H1 (cell line): ENCODE data around the gene ETV4. TPM values are rescaled to one million over a fixed set of nuclear protein-coding genes. Genes with fewer than 3 reads are reported as not detected.

ENCODE experiments used
- CTCF ChIA-PET: fragments of 300-600 bp; sonication (Branson Sonifier 250); formaldehyde crosslinking; loops from one replicate; lab custom pipeline; 2021; ENCODE audit not compliant: partially characterized antibody; lab: Charles Lee
- POLR2A ChIA-PET: fragments of 300-600 bp; sonication (Branson Sonifier 250); formaldehyde crosslinking; loops from one replicate; lab custom pipeline; 2021; ENCODE audit warnings: inconsistent platforms; ENCODE audit not compliant: partially characterized antibody; lab: Charles Lee
- DNase-seq, 2 experiments: peaks; one replicate each; pipeline versions ENCODE4 v3.0.0 to v3.0.0-alpha.2; 2010 to 2022; ENCODE audit warnings: low spot score in 2 of 2, low read depth in 1 of 2, mixed read lengths in 1 of 2
- FAIRE-seq: peaks from 2 replicates; lab custom pipeline; 2011; peaks lifted over from hg19 to GRCh38; lab: Jason Lieb, UNC
- H2AFZ ChIP-seq: 2 replicates; pipeline ENCODE4 v1.8.1; 2012; ENCODE audit warnings: low read length, inconsistent platforms
- H2AK5ac ChIP-seq: 2 replicates; pipeline ENCODE4 v1.6.1; 2013; ENCODE audit warnings: low read depth, low read length
- H2BK120ac ChIP-seq: replicated peaks from 2 replicates; pipeline ENCODE3; 2013; ENCODE audit warnings: low read depth, low read length, inconsistent platforms
- H2BK12ac ChIP-seq: 2 replicates; pipeline ENCODE4 v1.6.1; 2013; ENCODE audit warnings: low read depth, low read length
- H2BK15ac ChIP-seq: 2 replicates; pipeline ENCODE4 v1.6.1; 2013; ENCODE audit warnings: low read length
- H2BK20ac ChIP-seq: 2 replicates; pipeline ENCODE4 v1.6.1; 2013; ENCODE audit warnings: low read length
- H2BK5ac ChIP-seq: 2 replicates; pipeline ENCODE4 v1.6.1; 2013; ENCODE audit warnings: low read depth, low read length
- H3K14ac ChIP-seq: 2 replicates; pipeline ENCODE4 v1.6.1; 2013; ENCODE audit warnings: inconsistent platforms; ENCODE audit not compliant: insufficient read length
- H3K18ac ChIP-seq: 2 replicates; pipeline ENCODE4 v1.6.1; 2013; ENCODE audit warnings: low read length; ENCODE audit errors: extremely low read depth
- H3K23ac ChIP-seq: 2 replicates; pipeline ENCODE4 v1.6.1; 2013; ENCODE audit warnings: inconsistent platforms; ENCODE audit not compliant: insufficient read length
- H3K23me2 ChIP-seq: 2 replicates; pipeline ENCODE4 v1.6.1; 2013; ENCODE audit warnings: low read depth, low read length
- H3K27ac ChIP-seq: 2 replicates; pipeline ENCODE4 v1.6.1; 2011; ENCODE audit warnings: low read depth, low read length, inconsistent platforms
- H3K27me3 ChIP-seq, 4 experiments: replicated peaks in 1 of 4; 1 replicate in 1 of 4; 2 replicates in 3 of 4; pipeline versions ENCODE4 v1.6.1 to v1.8.1; 2011 to 2013; ENCODE audit warnings: low read length in 3 of 4, mild to moderate bottlenecking in 3 of 4, inconsistent platforms in 2 of 4, mixed read lengths in 2 of 4, moderate library complexity in 1 of 4; ENCODE audit not compliant: control insufficient read depth in 3 of 4, insufficient read depth in 3 of 4; ENCODE audit errors: extremely low read depth in 1 of 4
- H3K36me3 ChIP-seq, 4 experiments: 2 replicates each; pipeline versions ENCODE4 v1.6.1 to v1.8.1; 2011 to 2013; ENCODE audit warnings: mild to moderate bottlenecking in 4 of 4, low read length in 3 of 4, moderate library complexity in 2 of 4, control low read depth in 1 of 4, inconsistent platforms in 1 of 4; ENCODE audit not compliant: insufficient read depth in 4 of 4, control insufficient read depth in 2 of 4
- H3K4ac ChIP-seq: replicated peaks from 2 replicates; pipeline ENCODE3; 2013; ENCODE audit warnings: low read length, low read depth, mixed read lengths, inconsistent platforms; ENCODE audit not compliant: insufficient read length
- H3K4me1 ChIP-seq, 4 experiments: replicated peaks in 1 of 4; 1 replicate in 1 of 4; 2 replicates in 3 of 4; pipeline versions ENCODE4 v1.6.1 to v1.8.1; 2011 to 2013; ENCODE audit warnings: low read length in 3 of 4, inconsistent platforms in 2 of 4, mixed read lengths in 1 of 4; ENCODE audit not compliant: insufficient read depth in 4 of 4, control insufficient read depth in 3 of 4
- H3K4me2 ChIP-seq, 2 experiments: 2 replicates each; pipeline versions ENCODE4 v1.6.1 to v1.8.1; 2011 to 2013; ENCODE audit warnings: low read depth in 2 of 2, low read length in 2 of 2, control low read depth in 1 of 2, inconsistent platforms in 1 of 2, mild to moderate bottlenecking in 1 of 2; ENCODE audit not compliant: insufficient read depth in 1 of 2
- H3K4me3 ChIP-seq, 4 experiments: fragments of 200-600, 300-600 bp in 1 of 4; sonication (generic), shearing (Covaris generic), sonication (Bioruptor Twin) in 1 of 4; 2 replicates each; pipeline versions ENCODE4 v1.5.1 to v1.8.1; 2011 to 2016; ENCODE audit warnings: low read length in 4 of 4, low read depth in 3 of 4, control low read depth in 2 of 4, inconsistent platforms in 2 of 4, mild to moderate bottlenecking in 2 of 4, mixed read lengths in 1 of 4, moderate library complexity in 1 of 4; ENCODE audit not compliant: insufficient read depth in 2 of 4; ENCODE audit errors: extremely low read depth in 1 of 4
- H3K56ac ChIP-seq: replicated peaks from 2 replicates; pipeline ENCODE3; 2013; ENCODE audit warnings: low read depth, mild to moderate bottlenecking, mixed read lengths, low read length, inconsistent platforms; ENCODE audit not compliant: insufficient read length
- H3K79me1 ChIP-seq: 2 replicates; pipeline ENCODE4 v1.6.1; 2013; ENCODE audit warnings: low read depth, low read length, control low read depth
- H3K79me2 ChIP-seq, 2 experiments: 2 replicates each; pipeline versions ENCODE4 v1.6.1 to v1.8.1; 2012 to 2013; ENCODE audit warnings: low read length in 2 of 2, mild to moderate bottlenecking in 2 of 2, inconsistent platforms in 1 of 2; ENCODE audit not compliant: insufficient read depth in 2 of 2, control insufficient read depth in 1 of 2
- H3K9ac ChIP-seq, 4 experiments: replicated peaks in 1 of 4; 1 replicate in 1 of 4; 2 replicates in 3 of 4; pipeline versions ENCODE4 v1.6.1 to v1.8.1; 2011 to 2013; ENCODE audit warnings: low read depth in 3 of 4, low read length in 3 of 4, control low read depth in 2 of 4, mild to moderate bottlenecking in 2 of 4, moderate library complexity in 2 of 4, inconsistent platforms in 1 of 4; ENCODE audit errors: extremely low read depth in 1 of 4
- H3K9me3 ChIP-seq, 2 experiments: 2 replicates each; pipeline versions ENCODE4 v1.6.1 to v1.8.1; 2012 to 2013; ENCODE audit warnings: mild to moderate bottlenecking in 2 of 2, moderate library complexity in 2 of 2, control low read depth in 1 of 2, inconsistent platforms in 1 of 2, low read depth in 1 of 2, low read length in 1 of 2, mixed read lengths in 1 of 2; ENCODE audit not compliant: insufficient read depth in 2 of 2
- H4K20me1 ChIP-seq, 2 experiments: replicated peaks in 1 of 2; 2 replicates each; pipeline versions ENCODE3 to v1.8.1; 2011 to 2013; ENCODE audit warnings: inconsistent platforms in 2 of 2, low read length in 2 of 2, mild to moderate bottlenecking in 1 of 2; ENCODE audit not compliant: insufficient read depth in 2 of 2, control insufficient read depth in 1 of 2
- H4K5ac ChIP-seq: 2 replicates; pipeline ENCODE4 v1.6.1; 2013; ENCODE audit warnings: low read length, low read depth, mixed read lengths, inconsistent platforms; ENCODE audit not compliant: insufficient read length
- H4K8ac ChIP-seq: 2 replicates; pipeline ENCODE4 v1.8.0; 2013; ENCODE audit warnings: mild to moderate bottlenecking, moderate library complexity, low read length, inconsistent platforms; ENCODE audit not compliant: insufficient read depth; ENCODE audit errors: extremely low read depth
- H4K91ac ChIP-seq: replicated peaks from 2 replicates; pipeline ENCODE3; 2013; ENCODE audit warnings: low read length, mixed read lengths, inconsistent platforms; ENCODE audit not compliant: insufficient read length
- EZH2 ChIP-seq: fragments of 200-600 bp; sonication (generic); IDR thresholded peaks from 2 replicates; pipeline ENCODE4 v1.7.1; 2012; ENCODE audit warnings: low read depth, mild to moderate bottlenecking, moderate library complexity, low read length, inconsistent platforms; ENCODE audit not compliant: severe bottlenecking
- KDM4A ChIP-seq: IDR thresholded peaks from one replicate; pipeline ENCODE4 v1.7.1; 2012; ENCODE audit warnings: low read depth, mild to moderate bottlenecking, moderate library complexity, low read length, inconsistent platforms; ENCODE audit not compliant: severe bottlenecking
- NRF1 ChIP-seq: IDR thresholded peaks from 2 replicates; pipeline ENCODE4 v1.6.1; 2011; ENCODE audit warnings: mild to moderate bottlenecking, low read depth, low read length, improper control_type of control experiment
- POLR2A ChIP-seq, 2 experiments: IDR thresholded peaks; 1 replicate in 1 of 2; 2 replicates in 1 of 2; pipeline ENCODE4 v1.6.1; 2011; ENCODE audit warnings: low read depth in 2 of 2, low read length in 2 of 2, mild to moderate bottlenecking in 2 of 2; ENCODE audit errors: control extremely low read depth in 1 of 2
- POU5F1 ChIP-seq: IDR thresholded peaks from 2 replicates; pipeline ENCODE4 v1.6.1; 2011; ENCODE audit warnings: low read depth, mild to moderate bottlenecking, low read length, moderate library complexity
- RAD21 ChIP-seq, 2 experiments: IDR thresholded peaks in 1 of 2; conservative IDR thresholded peaks in 1 of 2; 2 replicates each; pipeline ENCODE4 v1.6.1; 2011; ENCODE audit warnings: low read depth in 2 of 2, low read length in 2 of 2, improper control_type of control experiment in 1 of 2, inconsistent platforms in 1 of 2, mild to moderate bottlenecking in 1 of 2, moderate library complexity in 1 of 2
- RNF2 ChIP-seq: fragments of 200-900, 300-1000 bp; sonication (generic); IDR thresholded peaks from 2 replicates; pipeline ENCODE4 v1.7.1; 2016; ENCODE audit warnings: borderline replicate concordance, low read depth, mild to moderate bottlenecking, antibody characterized with exemption, low read length; ENCODE audit not compliant: poor library complexity, severe bottlenecking; ENCODE audit errors: missing control alignments
- SIRT6 ChIP-seq: IDR thresholded peaks from one replicate; pipeline ENCODE4 v1.7.1; 2012; ENCODE audit warnings: low read length, inconsistent platforms
- SP2 ChIP-seq: IDR thresholded peaks from 2 replicates; pipeline ENCODE4 v1.6.1; 2012; ENCODE audit warnings: mild to moderate bottlenecking, low read length, inconsistent platforms
- SP4 ChIP-seq: IDR thresholded peaks from 2 replicates; pipeline ENCODE4 v1.6.1; 2012; ENCODE audit warnings: low read length, inconsistent platforms
- TAF1 ChIP-seq: IDR thresholded peaks from 2 replicates; pipeline ENCODE4 v1.6.1; 2011; ENCODE audit warnings: mild to moderate bottlenecking, low read depth, low read length
- WGBS, 2 experiments: shearing (Covaris generic) in 1 of 2; methylation state at CpG; one replicate each; pipeline versions ENCODE4 v1.1.6 to v1.1.7; 2013 to 2015; ENCODE audit warnings: low lambda C conversion rate in 2 of 2, mixed read lengths in 2 of 2, inconsistent platforms in 1 of 2, low coverage in 1 of 2, missing lambda C conversion rate in 1 of 2; ENCODE audit not compliant: insufficient replicate concordance in 2 of 2, insufficient coverage in 1 of 2, insufficient read length in 1 of 2; ENCODE audit errors: extremely low coverage in 1 of 2, missing lambda C conversion rate in 1 of 2; 5-methylcytosine and 5-hydroxymethylcytosine counted together
- polyA plus RNA-seq, 7 experiments: library from polyadenylated mRNA; depleted of rRNA in 3 of 7; stranded (reverse) in 5 of 7; unstranded in 2 of 7; fragments of >200 nt in 5 of 7; fragments of 200-250 nt in 2 of 7; gene quantifications; 1 replicate in 5 of 7; 2 replicates in 1 of 7; 4 replicates in 1 of 7; pipeline versions ENCODE4 v1.2.1 to v1.2.3, GENCODE V29; 2011 to 2013; ENCODE audit warnings: missing spikeins in 2 of 7, mixed read lengths in 2 of 7
- total RNA-seq: library from RNA; stranded (reverse); fragmentation: NEBNext Ultra II Directional; extraction: Animal tissue kit (Norgen Biotek cat#: 25700); gene quantifications from 2 replicates; pipeline ENCODE4 v1.2.1, GENCODE V29; 2021
- TF ChIP-seq, protein P1 (sequence below): IDR thresholded peaks from 2 replicates; pipeline ENCODE4 v1.6.1; 2012; ENCODE audit warnings: inconsistent platforms

The ETV4 gene
- total and polyA plus RNA-seq, 2 of the 8 experiments (the other 6 are each of a cell fraction or from before 2014, with no cell fraction given) = 75.2 to 143 TPM

DNA sequence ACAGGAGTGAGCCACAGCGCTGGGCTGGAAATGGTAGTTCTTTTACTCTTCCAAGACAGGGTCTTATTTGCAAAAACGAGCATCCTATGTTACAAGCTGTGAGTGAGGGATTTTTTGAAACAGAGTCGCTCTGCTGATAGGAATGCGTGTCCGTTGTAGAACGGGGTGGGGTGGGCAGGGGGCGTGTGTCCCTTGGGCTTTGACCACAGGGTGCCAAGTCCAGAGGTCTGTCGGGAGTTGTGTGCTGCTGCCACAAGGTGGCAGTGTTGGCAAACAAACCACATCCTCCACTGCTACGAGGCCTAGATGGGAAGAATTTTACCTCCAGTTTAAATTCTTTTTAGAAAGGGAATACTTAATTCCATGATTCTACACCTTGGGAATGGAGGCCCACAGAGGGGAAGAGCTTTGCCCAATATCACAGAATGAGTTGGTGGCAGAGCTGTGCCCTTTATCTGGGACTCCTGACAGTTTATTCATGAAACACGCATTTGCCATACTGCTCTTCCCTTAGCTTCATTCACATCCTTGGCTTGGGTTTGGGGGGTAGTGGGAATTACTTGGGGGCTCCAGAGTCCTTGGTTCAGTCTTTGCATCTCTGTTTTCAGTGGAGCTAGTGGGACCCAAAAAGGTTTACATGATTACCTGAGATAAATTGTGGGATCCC lies 30.6 kb upstream of the ETV4 start:
- POLR2A ChIA-PET = interaction anchor here (0.7 to 1.9 kb wide), 9 partner anchors 14 to 103 kb away, joined by 3 to 11 read pairs (median 5); no protein-coding TSS in a partner anchor
- peak overlapping the region in 3 of 4 experiments; percentile 28 to 46 (median 37); a peak in 3 of 8 replicates for H3K4me3 ChIP-seq
- TF ChIP-seq RAD21 (IDR thresholded peaks at IDR 0.05 in 1 of 2, conservative IDR thresholded peaks at IDR 0.05 in 1 of 2; ENCODE audit: low read depth in 2 of 2, low read length in 2 of 2) (peak; percentile 99), SP2 (no peak), TAF1 (no peak), NRF1 (no peak), POLR2A (IDR thresholded peaks at IDR 0.05; ENCODE audit: control extremely low read depth in 1 of 2, low read depth in 2 of 2, low read length in 2 of 2) (no peak), POU5F1 (no peak), SP4 (no peak), KDM4A (no peak), SIRT6 (no peak), EZH2 (no peak), RNF2 (no peak)
- TF ChIP-seq, protein P1, sequence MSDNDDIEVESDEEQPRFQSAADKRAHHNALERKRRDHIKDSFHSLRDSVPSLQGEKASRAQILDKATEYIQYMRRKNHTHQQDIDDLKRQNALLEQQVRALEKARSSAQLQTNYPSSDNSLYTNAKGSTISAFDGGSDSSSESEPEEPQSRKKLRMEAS = no peak

More for the DNA sequence above, 30.6 kb upstream of the ETV4 start:
- CTCF ChIA-PET = interaction anchor here (0.6 to 12.3 kb wide), 61 partner anchors 8 to 1308 kb away, joined by 3 to 220 read pairs (median 5); partner anchors contain the start of genes CD300LG, DHX8 and SOST
- H2AK5ac ChIP-seq = no peak overlapping the region
- no peak overlapping the region for H4K91ac ChIP-seq
- H3K79me1 ChIP-seq = no peaks in the 10 kb centered on the region
- H3K79me2 ChIP-seq = no peaks in the 10 kb centered on the region
- WGBS, 2 experiments = 17% methylated on average over 10 of the region's 10 CpGs; no CpG with 5 or more reads in 1 of the 2 experiments
- H2BK20ac ChIP-seq = no peak overlapping the region
- H4K5ac ChIP-seq = peak overlapping the region; percentile 37
- no peak overlapping the region for H2BK120ac ChIP-seq
- H3K4ac ChIP-seq = peak overlapping the region; percentile 8
- no peak overlapping the region for H3K14ac ChIP-seq
- peak; percentile 73 to 84 for DNase-seq
- H2BK15ac ChIP-seq = no peak overlapping the region
- H3K36me3 ChIP-seq = no peaks in the 10 kb centered on the region
- no peak overlapping the region for H3K56ac ChIP-seq
- H3K9me3 ChIP-seq = no peaks in the 10 kb centered on the region
- H3K4me2 ChIP-seq = peak overlapping the region; percentile 2 to 66; a peak in 3 of 4 replicates
- no peak overlapping the region for H2BK12ac ChIP-seq
- H3K27ac ChIP-seq = no peak overlapping the region
- peaks cover 6 to 21% (median 13%) of the 10 kb centered on the region in 4 experiments; a peak in 5 of 7 replicates for H3K4me1 ChIP-seq
- no peaks in the 10 kb centered on the region; the same call in 1 of the 2 replicates for H3K23me2 ChIP-seq
- H2BK5ac ChIP-seq = peak overlapping the region; percentile 40; the same call in 1 of the 2 replicates
- H3K27me3 ChIP-seq = no peaks in the 10 kb centered on the region
- no peak overlapping the region for H3K18ac ChIP-seq
- no peaks in the 10 kb centered on the region for H4K20me1 ChIP-seq
- 0 out of 2 replicates have a peak overlapping the region, but pooled peaks have one; percentile 72 for H2AFZ ChIP-seq
- H3K23ac ChIP-seq = no peak overlapping the region
- H3K9ac ChIP-seq = no peak overlapping the region
- H4K8ac ChIP-seq = no peak overlapping the region
- FAIRE-seq = peak; percentile 79
